Neuronal stem cell (in vitro differentiated cells): ENCODE measurements around the gene MCU.

Experiments used
- DNase-seq: peaks from one replicate; pipeline ENCODE4 v3.0.0-alpha.2; 2013; ENCODE audit warnings: low spot score
- H2AFZ ChIP-seq: one replicate; pipeline ENCODE4 v1.6.1; 2013; ENCODE audit warnings: mild to moderate bottlenecking, low read length, inconsistent platforms
- H2AK5ac ChIP-seq: 2 replicates; pipeline ENCODE4 v1.6.1; 2013; ENCODE audit warnings: low read depth, mild to moderate bottlenecking, inconsistent platforms, low read length, moderate library complexity, mixed read lengths
- H2BK120ac ChIP-seq: 2 replicates; pipeline ENCODE4 v1.6.1; 2013; ENCODE audit warnings: low read depth, mild to moderate bottlenecking, inconsistent platforms, low read length, moderate library complexity, mixed read lengths
- H2BK12ac ChIP-seq: one replicate; pipeline ENCODE4 v1.6.1; 2013; ENCODE audit warnings: low read length, inconsistent platforms
- H2BK15ac ChIP-seq: 2 replicates; pipeline ENCODE4 v1.6.1; 2013; ENCODE audit warnings: mild to moderate bottlenecking, low read length, inconsistent platforms, mixed read lengths
- H2BK5ac ChIP-seq: one replicate; pipeline ENCODE4 v1.6.1; 2013; ENCODE audit warnings: inconsistent platforms, mild to moderate bottlenecking, low read length, moderate library complexity
- H3K14ac ChIP-seq: one replicate; pipeline ENCODE4 v1.6.1; 2013; ENCODE audit warnings: low read length, inconsistent platforms
- H3K18ac ChIP-seq: 2 replicates; pipeline ENCODE4 v1.6.1; 2013; ENCODE audit warnings: low read length, inconsistent platforms
- H3K23ac ChIP-seq: 2 replicates; pipeline ENCODE4 v1.6.1; 2013; ENCODE audit warnings: low read depth, mild to moderate bottlenecking, mixed read lengths, low read length, inconsistent platforms; ENCODE audit not compliant: poor library complexity
- H3K27ac ChIP-seq: replicated peaks from 3 replicates; pipeline ENCODE4 v1.5.1; 2013; ENCODE audit warnings: low read length, inconsistent platforms
- H3K27me3 ChIP-seq, 3 experiments: 2 replicates each; pipeline ENCODE4 v1.6.1; 2013; ENCODE audit warnings: low read length in 3 of 3, mild to moderate bottlenecking in 2 of 3, inconsistent platforms in 1 of 3, low read depth in 1 of 3, mixed read lengths in 1 of 3, moderate library complexity in 1 of 3; ENCODE audit not compliant: control insufficient read depth in 3 of 3, insufficient read depth in 3 of 3
- H3K36me3 ChIP-seq, 2 donors: replicated peaks in 1 of 2; 2 replicates each; pipeline ENCODE4 v1.6.1; 2013; ENCODE audit warnings: low read length in 2 of 2; ENCODE audit not compliant: control insufficient read depth in 2 of 2, insufficient read depth in 2 of 2
- H3K4ac ChIP-seq: 2 replicates; pipeline ENCODE4 v1.6.1; 2013; ENCODE audit warnings: inconsistent platforms, mild to moderate bottlenecking, low read length, moderate library complexity
- H3K4me1 ChIP-seq, 2 donors: 1 replicate in 1 of 2; 2 replicates in 1 of 2; pipeline ENCODE4 v1.6.1; 2013; ENCODE audit warnings: low read length in 2 of 2, low read depth in 1 of 2; ENCODE audit not compliant: control insufficient read depth in 2 of 2, insufficient read depth in 1 of 2
- H3K4me2 ChIP-seq: one replicate; pipeline ENCODE4 v1.6.1; 2013; ENCODE audit warnings: mild to moderate bottlenecking, low read length, inconsistent platforms; ENCODE audit not compliant: insufficient read depth, poor library complexity, severe bottlenecking
- H3K4me3 ChIP-seq, 2 donors: 2 replicates each; pipeline ENCODE4 v1.5.1; 2013; ENCODE audit warnings: low read length in 2 of 2, mild to moderate bottlenecking in 2 of 2, inconsistent platforms in 1 of 2, moderate library complexity in 1 of 2
- H3K79me1 ChIP-seq: one replicate; pipeline ENCODE4 v1.6.1; 2013; ENCODE audit warnings: low read depth, mild to moderate bottlenecking, inconsistent platforms, low read length, moderate library complexity
- H3K9ac ChIP-seq: one replicate; pipeline ENCODE4 v1.6.1; 2013; ENCODE audit warnings: mild to moderate bottlenecking, low read depth, low read length, inconsistent platforms; ENCODE audit not compliant: poor library complexity
- H3K9me3 ChIP-seq, 2 donors: replicated peaks in 1 of 2; 2 replicates each; pipeline versions ENCODE3 to v1.6.1; 2013; ENCODE audit warnings: low read length in 2 of 2, mild to moderate bottlenecking in 2 of 2, inconsistent platforms in 1 of 2, low read depth in 1 of 2, mixed read lengths in 1 of 2, moderate library complexity in 1 of 2; ENCODE audit not compliant: control insufficient read depth in 2 of 2, insufficient read depth in 1 of 2
- H4K8ac ChIP-seq: one replicate; pipeline ENCODE4 v1.6.1; 2013; ENCODE audit warnings: low read depth, mild to moderate bottlenecking, inconsistent platforms, low read length, moderate library complexity
- H4K91ac ChIP-seq: one replicate; pipeline ENCODE4 v1.6.1; 2013; ENCODE audit warnings: low read length, low read depth, mild to moderate bottlenecking, inconsistent platforms; ENCODE audit not compliant: poor library complexity
- WGBS, 2 donors: extraction: QIAGEN DNeasy Blood & Tissue Kit; methylation state at CpG; one replicate each; pipeline ENCODE4 v1.1.7; 2013; ENCODE audit warnings: missing lambda C conversion rate in 2 of 2, mixed read lengths in 1 of 2; ENCODE audit not compliant: insufficient read length in 2 of 2, insufficient replicate concordance in 1 of 2; ENCODE audit errors: extremely low coverage in 2 of 2; 5-methylcytosine and 5-hydroxymethylcytosine counted together

Gene MCU

GRCh38 chr10:72800000-72800740, 108.2 kb downstream of the MCU start:
- Histone ChIP-seq H3K27ac (no peak overlapping the region), H3K79me1 (peaks cover 1% of the 10 kb centered on the region), H3K36me3 (no peaks in the 10 kb centered on the region), H3K9me3 (no peaks in the 10 kb centered on the region), H2BK15ac (no peak overlapping the region), H2AFZ (no peak overlapping the region), H2AK5ac (no peak overlapping the region), H3K4me2 (no peak overlapping the region), H2BK5ac (no peak overlapping the region), H2BK120ac (no peak overlapping the region), H3K23ac (no peak overlapping the region), H3K4me3 (no peak overlapping the region), H3K4ac (no peak overlapping the region), H3K9ac (no peak overlapping the region), H4K91ac (no peak overlapping the region), H3K18ac (no peak overlapping the region), H3K14ac (no peak overlapping the region), H3K4me1 (peaks cover 0 to 1% of the 10 kb centered on the region in 2 donors), H2BK12ac (no peak overlapping the region), H3K27me3 (no peaks in the 10 kb centered on the region), H4K8ac (no peak overlapping the region)
- no peak for DNase-seq
- WGBS, 2 donors, result no CpG with 5 or more reads among the region's 4 CpGs

GRCh38 chr10:72800741-72801092, 108.8 kb downstream of the MCU start:
- no peak overlapping the region for H2BK5ac ChIP-seq
- H3K27ac ChIP-seq, result no peak overlapping the region
- H2BK120ac ChIP-seq, result no peak overlapping the region
- no peak overlapping the region for H3K9ac ChIP-seq
- H2BK15ac ChIP-seq, result no peak overlapping the region
- no peak overlapping the region for H4K8ac ChIP-seq
- no peak overlapping the region for H2AK5ac ChIP-seq
- H3K36me3 ChIP-seq, result no peaks in the 10 kb centered on the region
- no peak overlapping the region for H2BK12ac ChIP-seq
- DNase-seq, result no peak
- H3K4ac ChIP-seq, result no peak overlapping the region
- H3K4me2 ChIP-seq, result no peak overlapping the region
- no CpG with 5 or more reads among the region's 6 CpGs for WGBS, 2 donors
- no peak overlapping the region for H3K18ac ChIP-seq
- H3K14ac ChIP-seq, result no peak overlapping the region
- no peaks in the 10 kb centered on the region for H3K27me3 ChIP-seq
- H3K23ac ChIP-seq, result no peak overlapping the region
- no peak overlapping the region for H2AFZ ChIP-seq
- no peak overlapping the region for H4K91ac ChIP-seq
- H3K4me3 ChIP-seq, result no peak overlapping the region
- peaks cover 1% of the 10 kb centered on the region for H3K79me1 ChIP-seq
- H3K9me3 ChIP-seq, result no peaks in the 10 kb centered on the region
- H3K4me1 ChIP-seq, result peaks cover 0 to 1% of the 10 kb centered on the region in 2 donors

- no CpG with 5 or more reads among the region's 5 CpGs for WGBS, 2 donors
- H3K27me3 ChIP-seq, result no peaks in the 10 kb centered on the region
- H3K36me3 ChIP-seq, result no peaks in the 10 kb centered on the region
- no peak overlapping the region for H3K4ac ChIP-seq
- no peaks in the 10 kb centered on the region for H3K9me3 ChIP-seq
- peaks cover 1% of the 10 kb centered on the region for H3K79me1 ChIP-seq
- no peak overlapping the region for H3K9ac ChIP-seq
- H2BK12ac ChIP-seq, result no peak overlapping the region
- H3K27ac ChIP-seq, result no peak overlapping the region
- H3K23ac ChIP-seq, result no peak overlapping the region
- H2BK120ac ChIP-seq, result no peak overlapping the region
- H2BK15ac ChIP-seq, result no peak overlapping the region
- H2AK5ac ChIP-seq, result no peak overlapping the region
- H3K4me3 ChIP-seq, result no peak overlapping the region
- H3K18ac ChIP-seq, result no peak overlapping the region
- no peak overlapping the region for H3K14ac ChIP-seq
- DNase-seq, result no peak
- no peak overlapping the region for H2AFZ ChIP-seq
- H4K91ac ChIP-seq, result no peak overlapping the region
- no peak overlapping the region for H4K8ac ChIP-seq
- no peak overlapping the region for H2BK5ac ChIP-seq
- H3K4me2 ChIP-seq, result no peak overlapping the region
- peaks cover 0 to 1% of the 10 kb centered on the region in 2 donors for H3K4me1 ChIP-seq
These were observed 109.4 kb downstream of the MCU start for GRCh38 chr10:72801263-72801868.

GRCh38 chr10:72802332-72802731, 110.4 kb downstream of the MCU start:
- Histone ChIP-seq H3K36me3 (no peaks in the 10 kb centered on the region), H3K4ac (no peak overlapping the region), H3K4me2 (no peak overlapping the region), H3K18ac (no peak overlapping the region), H2BK120ac (no peak overlapping the region), H2BK5ac (no peak overlapping the region), H3K9ac (no peak overlapping the region), H3K4me3 (no peak overlapping the region), H3K27me3 (no peaks in the 10 kb centered on the region), H2BK15ac (no peak overlapping the region), H4K8ac (no peak overlapping the region), H2AK5ac (no peak overlapping the region), H3K23ac (no peak overlapping the region), H2AFZ (no peak overlapping the region), H3K9me3 (no peaks in the 10 kb centered on the region), H3K27ac (no peak overlapping the region), H3K14ac (no peak overlapping the region), H2BK12ac (no peak overlapping the region), H3K4me1 (peaks cover 0 to 1% of the 10 kb centered on the region in 2 donors), H4K91ac (no peak overlapping the region), H3K79me1 (peaks cover 1% of the 10 kb centered on the region)
- no CpG with 5 or more reads among the region's 2 CpGs for WGBS, 2 donors
- DNase-seq, result no peak
